HG03558 (cell line): ENCODE results near the gene MBD3L5.
"Not testable (repeated sequence)": the region's sequence is repeated elsewhere in the genome, so short reads cannot be mapped to it uniquely, and the experiment has no call there.

Experiments
- ATAC-seq: cut with Tn5 transposase; IDR thresholded peaks from one replicate; pipeline ENCODE4 v1.9.1; 2021; ENCODE audit warnings: moderate number of reproducible peaks; ENCODE audit not compliant: unreplicated experiment; ENCODE audit errors: extremely low read depth

Gene MBD3L5

DNA sequence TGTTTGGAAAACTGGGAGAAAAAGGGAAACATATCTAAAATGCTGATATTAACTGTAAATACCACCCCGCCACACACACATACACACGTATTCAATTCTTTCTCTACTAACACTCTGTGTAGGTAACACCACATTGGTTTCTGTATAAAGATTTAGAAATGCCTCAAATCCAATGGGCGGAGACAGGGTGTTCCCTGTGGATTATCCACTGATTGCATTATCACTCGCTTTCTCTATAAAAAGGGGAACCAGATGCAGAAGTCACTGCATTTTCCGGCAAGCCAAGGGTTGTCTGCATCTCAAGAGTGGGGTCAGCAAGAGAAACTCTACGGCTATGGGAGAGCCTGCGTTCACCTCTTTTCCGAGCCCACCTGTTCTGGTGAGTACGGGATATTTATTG lies at the start of gene MBD3L5:
Gene MBD3L5, plus strand, starts transcription at position 301 of the 400 bp plus-strand sequence. Its CDS starts 34 bp downstream, at position 335.
- not testable (repeated sequence) for ATAC-seq

GRCh38 chr19:6983448-6983847 lies 46.9 kb upstream of the MBD3L5 start:
- no peak for ATAC-seq

DNA sequence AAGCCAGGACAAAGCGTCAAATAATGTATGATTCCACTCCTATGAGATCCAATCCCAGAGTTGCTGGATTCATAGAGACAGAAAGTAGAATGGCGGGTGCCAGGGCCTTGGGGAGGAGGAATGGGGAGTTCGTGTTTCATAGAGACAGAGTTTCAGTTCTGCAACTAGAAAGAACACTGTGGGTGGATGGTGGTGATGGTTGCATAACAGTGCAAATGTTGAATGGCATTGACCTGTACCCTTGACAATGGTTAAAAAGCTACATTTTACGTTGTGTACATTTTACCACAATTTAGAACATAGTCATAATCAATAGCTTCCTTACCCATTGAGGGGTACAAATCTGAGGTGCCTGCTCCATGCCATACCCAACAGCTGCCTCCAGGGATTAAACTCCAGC lies 42.5 kb upstream of the MBD3L5 start:
- ATAC-seq, result no peak

DNA sequence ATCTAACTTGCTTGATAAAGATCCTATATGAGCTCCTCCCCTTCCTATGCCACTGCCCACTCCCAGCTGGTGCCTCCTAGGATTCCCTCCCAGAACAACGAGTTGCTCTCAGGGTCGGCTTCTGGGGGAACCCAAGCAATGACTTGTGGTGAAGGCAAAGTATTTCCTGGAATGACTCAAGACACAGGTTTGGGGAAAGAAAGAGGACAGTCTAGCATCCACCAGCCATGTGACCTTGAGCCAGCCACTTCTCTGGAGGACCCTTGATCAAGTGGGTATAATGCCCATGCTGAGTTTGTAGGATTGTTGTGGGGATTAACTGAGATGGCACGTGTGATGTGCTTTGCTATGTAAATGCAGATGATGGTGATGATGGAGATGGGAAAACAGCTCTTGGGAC lies 42.1 kb upstream of the MBD3L5 start:
- no peak for ATAC-seq

DNA sequence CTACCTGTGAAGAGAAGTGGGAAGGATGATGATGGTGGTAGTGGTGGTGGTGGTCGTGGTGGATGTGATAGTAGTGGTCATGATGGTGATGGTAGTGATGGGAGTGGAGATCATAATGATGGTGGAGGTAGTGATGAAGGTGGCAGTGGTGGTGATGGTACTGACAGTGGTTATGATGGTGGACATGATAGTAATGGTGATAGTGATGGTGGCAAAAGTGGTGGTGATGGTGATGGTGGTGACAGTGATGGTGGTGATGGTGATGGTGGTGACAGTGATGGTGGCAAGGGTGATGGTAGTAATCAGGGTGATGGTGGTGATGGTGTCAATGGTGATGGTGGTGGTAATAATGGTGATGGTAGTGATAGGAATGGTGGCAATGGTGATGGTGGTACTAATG lies 35.3 kb upstream of the MBD3L5 start:
- no peak for ATAC-seq

- ATAC-seq, result no peak
These were observed 33.6 kb upstream of the MBD3L5 start for GRCh38 chr19:6996810-6997209.

- ATAC-seq, result no peak
These were observed 32.5 kb upstream of the MBD3L5 start for GRCh38 chr19:6997679-6998445.

DNA sequence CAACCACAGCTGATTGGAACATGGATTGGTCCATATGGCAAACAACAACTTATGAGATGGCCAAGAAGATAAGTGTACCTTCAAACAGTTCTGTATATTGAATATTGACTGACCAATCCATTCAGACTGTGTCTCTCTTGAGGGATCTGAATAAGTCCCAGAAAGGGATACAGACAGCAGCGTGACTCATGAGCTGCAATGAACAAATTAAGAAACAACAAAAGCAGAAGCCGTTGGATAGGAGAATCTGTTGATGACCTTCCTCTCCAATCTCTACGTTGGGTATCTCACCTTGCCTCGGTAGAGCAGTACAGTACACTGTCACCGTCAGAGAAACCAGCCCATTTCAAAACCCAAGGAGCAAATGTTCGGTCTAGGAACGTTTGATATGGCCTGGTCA lies 30.4 kb upstream of the MBD3L5 start:
- ATAC-seq, result no peak

- no peak for ATAC-seq
These were observed 30.0 kb upstream of the MBD3L5 start for GRCh38 chr19:7000333-7000732.

DNA sequence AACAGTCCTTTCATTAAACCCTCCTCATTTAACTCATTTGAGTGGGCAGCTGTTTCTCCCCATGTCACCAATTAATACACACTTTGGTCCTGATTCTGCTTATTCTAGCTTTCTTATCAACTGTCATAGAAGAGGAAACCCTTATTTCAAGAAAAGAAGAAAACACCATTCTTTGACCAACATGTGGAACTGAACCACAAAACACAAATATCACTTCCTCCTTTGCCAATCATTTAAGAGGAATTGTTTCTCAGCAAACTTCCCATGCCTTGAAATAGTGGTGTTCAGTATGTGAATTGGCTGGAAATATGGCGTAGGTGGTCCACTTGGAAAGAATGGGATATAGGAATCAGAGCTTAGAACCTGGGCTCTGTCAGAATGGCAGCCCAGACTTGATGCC lies 29.6 kb upstream of the MBD3L5 start:
- no peak for ATAC-seq

- no peak for ATAC-seq
These were observed 26.0 kb upstream of the MBD3L5 start for GRCh38 chr19:7004313-7004931.

DNA sequence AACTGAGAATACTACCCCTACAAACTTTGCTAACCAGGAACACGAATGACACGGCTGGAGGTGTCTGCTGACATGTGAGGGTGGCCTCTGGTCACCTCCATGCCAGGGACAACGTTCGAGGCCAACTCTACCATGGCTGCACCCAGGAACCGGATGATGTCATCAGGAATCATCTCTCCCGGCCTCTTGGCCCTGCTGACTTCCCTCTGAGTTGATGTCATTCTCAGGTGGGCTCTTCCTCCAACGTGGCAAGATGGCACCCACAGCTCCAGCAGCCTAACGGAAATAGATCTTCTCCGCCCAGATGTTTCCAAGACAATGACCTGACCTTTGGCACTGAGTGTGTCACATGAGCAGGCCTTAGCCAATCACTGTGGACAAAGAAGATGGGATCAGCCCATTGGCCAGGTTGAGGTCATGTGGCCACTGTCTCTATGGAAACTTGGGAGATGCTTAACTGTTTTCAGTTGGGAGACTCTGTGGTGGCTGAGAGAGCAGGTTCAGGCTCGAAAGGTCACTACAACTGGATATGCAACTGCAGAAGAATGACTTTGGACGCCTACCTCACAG lies 24.2 kb upstream of the MBD3L5 start:
- ATAC-seq, result no peak

GRCh38 chr19:7007859-7008258 lies 22.5 kb upstream of the MBD3L5 start:
- ATAC-seq, result no peak

DNA sequence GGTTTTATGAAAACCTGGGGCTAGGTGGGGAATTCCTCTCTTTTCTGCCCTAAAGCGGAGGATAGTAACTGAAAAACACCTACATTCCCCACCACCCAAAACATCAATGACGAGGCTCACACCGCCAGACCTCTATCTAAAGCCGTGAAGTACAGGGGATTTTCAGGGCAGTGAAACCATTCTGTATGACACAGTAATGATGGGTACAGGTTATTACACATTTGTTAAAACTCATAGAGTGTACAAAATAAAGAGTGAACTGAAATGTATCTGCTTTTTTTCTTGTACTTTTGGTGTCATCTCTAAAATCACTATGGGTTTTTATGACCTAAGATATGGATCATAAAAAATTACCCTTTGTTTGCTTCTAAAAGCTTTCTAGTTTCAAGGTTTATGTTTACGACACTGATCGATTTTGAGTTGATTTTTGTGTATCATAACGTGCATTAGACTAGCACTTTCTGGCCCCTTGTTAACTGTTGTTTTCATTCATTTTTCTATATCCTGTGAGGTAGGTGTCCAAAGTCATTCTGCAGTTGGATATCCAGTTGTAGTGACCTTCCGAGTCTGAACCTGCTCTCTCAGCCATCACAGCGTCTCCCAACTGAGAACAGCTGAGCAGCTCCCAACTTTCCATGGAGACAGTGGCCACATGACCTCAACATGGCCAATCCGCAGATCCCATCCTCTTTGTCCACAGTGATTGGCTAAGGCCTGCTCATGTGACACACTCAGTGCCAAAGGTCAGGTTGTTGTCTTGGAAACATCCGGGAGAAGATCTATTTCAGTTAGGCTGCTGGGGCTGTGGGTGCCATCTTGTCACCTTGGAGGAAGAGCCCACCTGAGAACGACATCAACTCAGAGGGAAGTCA lies 19.4 kb upstream of the MBD3L5 start:
- no peak for ATAC-seq

- ATAC-seq, result no peak
These were observed 16.7 kb upstream of the MBD3L5 start for GRCh38 chr19:7013678-7014077.

DNA sequence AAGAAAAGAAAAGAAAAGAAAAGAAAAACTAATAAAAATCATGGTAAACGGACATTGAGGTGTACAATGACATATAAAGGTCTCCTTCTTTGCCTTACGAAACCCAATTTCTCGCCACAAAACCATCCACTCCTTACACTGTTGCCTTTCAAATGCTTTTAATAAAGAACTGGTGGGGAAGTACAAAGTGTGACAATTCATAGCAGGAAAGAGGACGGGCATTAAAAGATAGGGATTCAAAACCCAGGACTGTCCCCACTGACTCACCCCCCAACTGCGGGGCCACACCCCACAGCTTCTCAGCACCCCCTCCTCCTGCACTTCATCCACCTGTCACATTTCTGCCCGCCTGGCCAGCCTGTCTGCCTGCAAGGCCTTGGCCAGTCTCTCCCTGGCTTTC lies 11.6 kb upstream of the MBD3L5 start:
- ATAC-seq, result no peak

DNA sequence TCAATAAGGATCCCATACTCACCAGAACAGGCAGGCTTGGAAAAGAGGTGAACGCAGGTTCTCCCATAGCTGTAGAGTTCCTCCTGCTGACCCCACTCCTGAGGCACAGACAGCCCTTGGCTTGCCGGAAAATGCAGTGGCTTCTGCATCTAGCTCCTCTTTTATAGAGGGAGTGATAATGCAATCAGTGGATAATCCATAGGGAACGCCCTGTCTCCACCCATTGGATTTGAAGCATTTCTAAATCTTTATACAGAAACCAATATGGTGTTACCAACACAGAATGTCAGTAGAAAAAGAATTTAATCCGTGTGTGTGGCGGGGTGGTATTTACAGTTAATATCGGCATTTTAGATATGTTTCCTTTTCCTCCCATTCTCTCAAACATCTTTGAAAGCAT lies 9.0 kb upstream of the MBD3L5 start, which contains the start of gene MBD3L2B:
Gene MBD3L2B, minus strand, starts transcription at position 101 of the 400 bp plus-strand sequence. Its CDS starts 34 bp downstream, at position 67.
- not testable (repeated sequence) for ATAC-seq

- not testable (repeated sequence) for ATAC-seq
These were observed 1.6 kb upstream of the MBD3L5 start for GRCh38 chr19:7028790-7029189.

DNA sequence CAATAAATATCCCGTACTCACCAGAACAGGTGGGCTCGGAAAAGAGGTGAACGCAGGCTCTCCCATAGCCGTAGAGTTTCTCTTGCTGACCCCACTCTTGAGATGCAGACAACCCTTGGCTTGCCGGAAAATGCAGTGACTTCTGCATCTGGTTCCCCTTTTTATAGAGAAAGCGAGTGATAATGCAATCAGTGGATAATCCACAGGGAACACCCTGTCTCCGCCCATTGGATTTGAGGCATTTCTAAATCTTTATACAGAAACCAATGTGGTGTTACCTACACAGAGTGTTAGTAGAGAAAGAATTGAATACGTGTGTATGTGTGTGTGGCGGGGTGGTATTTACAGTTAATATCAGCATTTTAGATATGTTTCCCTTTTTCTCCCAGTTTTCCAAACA lies 9.7 kb downstream of the MBD3L5 start, which contains the start of gene MBD3L4:
Gene MBD3L4, minus strand, starts transcription at position 101 of the 400 bp plus-strand sequence. Its CDS starts 35 bp downstream, at position 66.
- ATAC-seq, result not testable (repeated sequence)

GRCh38 chr19:7041563-7041962 lies 11.2 kb downstream of the MBD3L5 start:
- ATAC-seq, result not testable (repeated sequence)
